Tibial artery (tissue), 4 donors: ENCODE measurements around the gene MYL9.

Experiments used
- DNase-seq, 2 donors: peaks; one replicate each; pipeline ENCODE4 v3.0.0-alpha.2; 2019
- H3K27ac ChIP-seq, 2 donors: fragments of 200-600 bp; sonication (generic) in 1 of 2; 1 replicate in 1 of 2; 2 replicates in 1 of 2; pipeline ENCODE4 v1.5.1; 2018 to 2019; ENCODE audit warnings: mild to moderate bottlenecking in 1 of 2
- H3K27me3 ChIP-seq, 2 donors: fragments of 200-600 bp; sonication (generic) in 1 of 2; one replicate each; pipeline versions ENCODE4 v1.5.1 to v1.6.0; 2016 to 2019
- H3K36me3 ChIP-seq, 3 donors: fragments of 200-600 bp; sonication (generic) in 2 of 3; one replicate each; pipeline ENCODE4 v1.5.1; 2016 to 2019; ENCODE audit warnings: mild to moderate bottlenecking in 2 of 3
- H3K4me1 ChIP-seq, 4 donors: fragments of 200-600 bp; sonication (generic) in 2 of 4; 1 replicate in 3 of 4; 2 replicates in 1 of 4; pipeline ENCODE4 v1.5.1; 2016 to 2019
- H3K4me3 ChIP-seq, 2 donors: fragments of 200-600 bp; sonication (generic) in 1 of 2; 1 replicate in 1 of 2; 2 replicates in 1 of 2; pipeline ENCODE4 v1.5.1; 2018 to 2019; ENCODE audit warnings: mild to moderate bottlenecking in 2 of 2
- H3K9me3 ChIP-seq, 3 donors: fragments of 200-600 bp; sonication (generic) in 1 of 3; one replicate each; pipeline ENCODE4 v1.5.1; 2016 to 2019
- intact Hi-C: fragments of 100-400 bp; cut with DNase I; formaldehyde crosslinking; loops from one replicate; pipeline ENCODE4 v1.15.0; 2023; ENCODE audit warnings: low total_unique reads
- TF ChIP-seq, protein P1 (sequence below), 2 experiments: fragments of 200-600 bp in 1 of 2; fragments of 450-650 bp in 1 of 2; IDR thresholded peaks; one replicate each; pipeline ENCODE4 v1.5.1; 2017 to 2019; ENCODE audit warnings: antibody characterized with exemption in 2 of 2, mild to moderate bottlenecking in 1 of 2, moderate library complexity in 1 of 2

Gene MYL9

DNA sequence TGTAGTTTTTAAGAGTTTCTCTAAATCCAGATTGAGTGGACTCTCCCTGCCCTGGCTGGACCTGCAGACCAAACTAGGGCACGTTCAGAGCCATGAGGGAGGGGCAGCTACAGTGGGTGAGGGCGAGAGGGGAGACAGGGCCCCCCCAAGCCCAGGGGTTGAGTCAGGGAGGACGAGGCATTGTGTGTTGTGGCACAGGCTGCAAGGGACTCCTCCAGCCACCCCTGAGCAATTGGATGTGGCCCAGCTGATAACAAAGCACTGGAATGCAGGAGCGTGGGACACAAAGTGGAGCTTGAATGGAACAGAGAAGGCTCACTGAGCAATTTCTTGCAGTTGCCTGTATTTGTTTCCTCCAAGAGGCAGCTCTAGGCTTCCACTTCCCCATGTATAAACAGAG, 43.5 kb upstream of the MYL9 start:
- TF ChIP-seq, protein P1, sequence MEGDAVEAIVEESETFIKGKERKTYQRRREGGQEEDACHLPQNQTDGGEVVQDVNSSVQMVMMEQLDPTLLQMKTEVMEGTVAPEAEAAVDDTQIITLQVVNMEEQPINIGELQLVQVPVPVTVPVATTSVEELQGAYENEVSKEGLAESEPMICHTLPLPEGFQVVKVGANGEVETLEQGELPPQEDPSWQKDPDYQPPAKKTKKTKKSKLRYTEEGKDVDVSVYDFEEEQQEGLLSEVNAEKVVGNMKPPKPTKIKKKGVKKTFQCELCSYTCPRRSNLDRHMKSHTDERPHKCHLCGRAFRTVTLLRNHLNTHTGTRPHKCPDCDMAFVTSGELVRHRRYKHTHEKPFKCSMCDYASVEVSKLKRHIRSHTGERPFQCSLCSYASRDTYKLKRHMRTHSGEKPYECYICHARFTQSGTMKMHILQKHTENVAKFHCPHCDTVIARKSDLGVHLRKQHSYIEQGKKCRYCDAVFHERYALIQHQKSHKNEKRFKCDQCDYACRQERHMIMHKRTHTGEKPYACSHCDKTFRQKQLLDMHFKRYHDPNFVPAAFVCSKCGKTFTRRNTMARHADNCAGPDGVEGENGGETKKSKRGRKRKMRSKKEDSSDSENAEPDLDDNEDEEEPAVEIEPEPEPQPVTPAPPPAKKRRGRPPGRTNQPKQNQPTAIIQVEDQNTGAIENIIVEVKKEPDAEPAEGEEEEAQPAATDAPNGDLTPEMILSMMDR (IDR thresholded peaks at IDR 0.05) = no peak
- DNase-seq = no peak
- H3K9me3 ChIP-seq = no peaks in the 10 kb centered on the region
- no peaks in the 10 kb centered on the region for H3K27me3 ChIP-seq
- peak overlapping the region; percentile 32 to 37 for H3K27ac ChIP-seq
- H3K36me3 ChIP-seq = peaks cover 35 to 66% (median 65%) of the 10 kb centered on the region in 3 donors
- intact Hi-C loops = loop anchor here (2.0 kb wide), 1 partner anchor 15 kb away; no protein-coding TSS in a partner anchor
- no peak overlapping the region for H3K4me3 ChIP-seq
- H3K4me1 ChIP-seq = peaks cover 0 to 63% (median 29%) of the 10 kb centered on the region in 4 donors

DNA sequence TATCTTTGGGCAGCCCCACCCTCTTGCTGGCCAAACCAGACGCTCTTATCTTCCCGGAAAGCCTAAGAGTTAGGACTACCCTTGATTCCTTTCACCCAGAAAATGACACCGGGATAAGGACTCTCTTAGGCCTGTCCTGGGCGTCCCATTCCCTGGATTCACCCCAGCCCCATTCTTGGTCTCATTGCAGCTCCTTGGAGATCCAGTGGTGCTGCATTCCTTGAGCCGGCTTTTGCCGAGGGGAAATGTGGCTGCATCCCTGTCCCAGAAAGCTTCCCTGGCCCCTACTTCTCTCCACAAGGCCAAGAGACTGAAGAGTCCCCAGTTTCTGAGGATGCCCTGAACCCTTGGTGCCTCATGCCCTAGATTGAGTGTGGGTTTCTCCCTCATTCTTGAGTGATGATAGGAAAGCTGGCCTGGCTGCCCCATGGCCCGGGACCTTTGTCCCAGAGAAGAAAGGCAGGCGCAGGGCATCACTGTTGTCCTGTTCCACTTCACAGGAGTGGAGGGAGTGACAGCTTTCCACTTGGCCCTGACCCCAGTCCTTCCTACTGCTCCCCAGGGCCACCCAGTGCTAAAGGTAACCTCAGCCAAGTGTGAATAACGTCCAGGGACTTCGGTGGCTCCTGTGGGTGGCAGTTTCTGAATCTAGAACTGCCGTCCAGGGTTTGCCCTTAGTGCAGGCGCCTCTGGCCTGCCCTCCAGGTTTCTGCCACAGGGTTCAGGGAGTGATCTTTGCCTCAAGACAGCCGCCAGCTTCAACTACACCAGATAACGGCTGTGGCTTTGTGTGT, 42.7 kb upstream of the MYL9 start:
- H3K4me1 ChIP-seq = peaks cover 0 to 63% (median 22%) of the 10 kb centered on the region in 4 donors
- intact Hi-C loops = loop anchor here (2.0 kb wide), 1 partner anchor 16 kb away; no protein-coding TSS in a partner anchor
- no peaks in the 10 kb centered on the region for H3K27me3 ChIP-seq
- no peak for DNase-seq
- H3K9me3 ChIP-seq = no peaks in the 10 kb centered on the region
- peak overlapping the region; percentile 32 to 37 for H3K27ac ChIP-seq
- peaks cover 35 to 70% (median 69%) of the 10 kb centered on the region in 3 donors for H3K36me3 ChIP-seq
- TF ChIP-seq, protein P1 (IDR thresholded peaks at IDR 0.05) = no peak
- no peak overlapping the region for H3K4me3 ChIP-seq

DNA sequence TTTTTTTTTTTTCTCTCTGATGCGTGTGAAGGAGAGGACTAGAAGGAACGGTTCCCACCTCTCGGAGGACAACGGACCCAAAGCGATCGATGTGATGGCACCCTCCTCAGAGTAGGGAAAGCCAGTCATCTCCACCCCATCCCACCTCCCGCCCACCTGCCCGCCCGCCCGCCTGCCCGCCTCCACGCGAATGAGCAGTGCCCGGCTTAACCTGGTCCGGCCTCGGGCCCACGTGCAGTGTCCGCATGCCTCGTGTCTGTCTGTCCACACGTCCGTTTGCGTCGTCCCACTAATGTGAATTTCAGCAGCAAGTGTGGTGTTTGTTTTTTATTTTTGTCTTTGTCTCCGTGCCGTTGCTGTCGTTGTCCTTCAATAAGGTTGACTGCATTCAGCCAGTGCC, 42.1 kb upstream of the MYL9 start:
- Histone ChIP-seq H3K9me3 (no peaks in the 10 kb centered on the region), H3K4me3 (no peak overlapping the region), H3K27ac (peak overlapping the region; percentile 32 to 37), H3K4me1 (peaks cover 0 to 59% (median 16%) of the 10 kb centered on the region in 4 donors), H3K36me3 (peaks cover 35 to 73% (median 73%) of the 10 kb centered on the region in 3 donors), H3K27me3 (no peaks in the 10 kb centered on the region)
- intact Hi-C loops = loop anchor here (2.0 kb wide), 1 partner anchor 16 kb away; no protein-coding TSS in a partner anchor
- TF ChIP-seq, protein P1 (IDR thresholded peaks at IDR 0.05) = no peak
- DNase-seq = peak in 1 of 2 donors; percentile 42

DNA sequence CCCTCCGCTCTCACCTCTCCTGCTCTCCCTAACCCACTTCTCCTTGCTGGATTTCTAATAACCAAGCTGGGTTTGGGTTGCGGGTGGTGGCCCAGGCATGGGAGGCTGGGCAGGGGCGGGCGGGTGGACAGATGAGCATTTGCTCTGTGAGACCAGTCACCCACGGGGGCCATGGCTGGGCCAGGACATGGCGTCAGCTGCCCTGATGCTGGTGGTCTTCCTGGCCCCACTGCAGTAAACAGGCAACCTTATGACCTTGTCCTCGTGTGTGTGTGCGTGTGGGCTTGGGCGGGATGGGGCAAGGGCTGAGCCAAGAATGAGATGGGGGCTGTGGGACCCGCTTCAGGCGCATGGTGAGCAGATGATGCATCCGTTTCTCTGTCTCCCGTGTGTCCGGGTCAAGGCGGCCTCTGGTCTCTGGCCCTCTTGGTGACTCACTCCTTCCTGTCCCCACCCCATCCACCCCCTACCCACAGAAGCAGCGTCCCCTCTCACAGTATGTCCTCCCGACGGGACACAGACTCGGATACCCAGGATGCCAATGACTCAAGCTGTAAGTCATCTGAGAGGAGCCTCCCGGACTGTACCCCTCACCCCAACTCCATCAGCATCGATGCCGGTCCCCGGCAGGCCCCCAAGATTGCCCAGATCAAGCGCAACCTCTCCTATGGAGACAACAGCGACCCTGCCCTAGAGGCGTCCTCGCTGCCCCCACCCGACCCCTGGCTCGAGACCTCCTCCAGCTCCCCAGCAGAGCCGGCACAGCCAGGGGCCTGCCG, 41.4 kb upstream of the MYL9 start:
- intact Hi-C loops = loop anchor here (2.0 kb wide), 1 partner anchor 17 kb away; no protein-coding TSS in a partner anchor
- H3K27me3 ChIP-seq = no peaks in the 10 kb centered on the region
- TF ChIP-seq, protein P1 (IDR thresholded peaks at IDR 0.05) = no peak
- peaks cover 35 to 80% (median 80%) of the 10 kb centered on the region in 3 donors for H3K36me3 ChIP-seq
- DNase-seq = no peak
- H3K9me3 ChIP-seq = no peaks in the 10 kb centered on the region
- H3K4me1 ChIP-seq = peaks cover 0 to 52% (median 10%) of the 10 kb centered on the region in 4 donors
- no peak overlapping the region for H3K4me3 ChIP-seq
- H3K27ac ChIP-seq = peak overlapping the region; percentile 4 to 34

DNA sequence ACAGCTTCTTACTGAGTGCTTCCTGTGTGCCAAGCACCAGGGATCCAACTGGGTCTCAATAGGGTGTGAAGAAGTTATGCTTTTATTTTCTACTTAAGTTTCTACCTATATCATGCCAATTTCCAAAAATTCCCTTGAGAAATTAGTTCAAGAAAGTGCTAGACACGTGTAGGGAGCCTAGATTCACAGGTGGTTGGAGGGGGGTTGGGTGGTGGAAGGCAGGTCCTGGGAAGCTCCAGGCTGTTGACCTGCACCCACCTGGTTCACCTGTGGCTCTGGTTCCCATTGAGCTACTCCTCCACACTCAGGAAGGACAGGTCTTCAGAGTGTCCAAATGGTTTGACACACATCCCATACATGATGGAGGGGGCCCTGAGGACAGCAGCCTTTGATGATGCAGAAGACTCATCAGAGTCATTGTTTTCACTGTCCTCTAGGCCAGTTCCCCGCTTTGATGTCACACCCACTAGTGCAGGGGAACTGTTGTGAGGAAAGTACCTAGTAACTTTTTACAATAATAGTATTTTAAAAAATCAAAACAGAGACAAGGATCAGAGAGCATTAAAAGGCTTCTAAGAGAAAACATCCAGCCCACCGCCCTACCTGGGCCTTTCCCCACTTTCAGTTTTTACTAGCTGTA, 39.8 kb upstream of the MYL9 start:
- Histone ChIP-seq H3K27ac (peak overlapping the region in 1 of 2 donors; percentile 0), H3K27me3 (no peaks in the 10 kb centered on the region), H3K36me3 (peaks cover 40 to 92% (median 87%) of the 10 kb centered on the region in 3 donors), H3K4me1 (peaks cover 0 to 44% (median 7%) of the 10 kb centered on the region in 4 donors), H3K9me3 (no peaks in the 10 kb centered on the region), H3K4me3 (no peak overlapping the region)
- intact Hi-C loops = no loop called here
- TF ChIP-seq, protein P1 (IDR thresholded peaks at IDR 0.05) = no peak
- peak in 1 of 2 donors; percentile 17 for DNase-seq
